Measurements from ENCODE around the gene KDSR.

- no peak for TF ChIP-seq POLR2A (IDR thresholded peaks at IDR 0.05)
- TF ChIP-seq CTCF (IDR thresholded peaks at IDR 0.05 in 4 of 5, conservative IDR thresholded peaks at IDR 0.05 in 1 of 5) = no peak
These were observed 45.7 kb downstream of the KDSR start for GRCh38 chr18:63321291-63321690.

Measured in gastrocnemius medialis (tissue), 4 donors.